GM23338 (cell line): ENCODE results near the gene LIN7A. TPM values are rescaled to one million over a fixed set of nuclear protein-coding genes. Genes with fewer than 3 reads are reported as not detected.

ENCODE experiments used
- ATAC-seq: fragments of 200-7000 bp; cut with Tn5 transposase; 3 replicates; pipeline ENCODE4 v1.9.1; 2020
- DNase-seq: peaks from one replicate; pipeline ENCODE4 v3.0.0-alpha.2; 2015; ENCODE audit warnings: low spot score
- H2AFZ ChIP-seq: fragments of 200-600 bp; sonication (generic); 2 replicates; pipeline ENCODE4 v1.8.0; 2016; ENCODE audit warnings: antibody characterized with exemption, mild to moderate bottlenecking, moderate library complexity
- H3F3A ChIP-seq: fragments of 200-600 bp; sonication (generic); replicated peaks from 2 replicates; pipeline ENCODE4 v1.8.0; 2017; ENCODE audit warnings: antibody characterized with exemption, mixed run types, low read depth
- H3K27ac ChIP-seq: fragments of 200-600 bp; sonication (generic); 2 replicates; pipeline ENCODE4 v1.6.1; 2016; ENCODE audit warnings: low read depth
- H3K27me3 ChIP-seq: fragments of 200-600 bp; sonication (generic); 2 replicates; pipeline ENCODE4 v1.8.0; 2016; ENCODE audit warnings: mild to moderate bottlenecking, mixed run types, moderate library complexity; ENCODE audit not compliant: insufficient read depth
- H3K36me3 ChIP-seq: fragments of 200-600 bp; sonication (generic); 2 replicates; pipeline ENCODE4 v1.8.0; 2016; ENCODE audit warnings: mild to moderate bottlenecking; ENCODE audit not compliant: insufficient read depth
- H3K4me1 ChIP-seq: fragments of 200-600 bp; sonication (generic); 2 replicates; pipeline ENCODE4 v1.8.0; 2016; ENCODE audit warnings: mild to moderate bottlenecking, moderate library complexity; ENCODE audit not compliant: insufficient read depth
- H3K4me2 ChIP-seq: fragments of 200-600 bp; sonication (generic); 2 replicates; pipeline ENCODE4 v1.7.1; 2017; ENCODE audit warnings: mixed run types
- H3K4me3 ChIP-seq: fragments of 200-600 bp; sonication (generic); 2 replicates; pipeline ENCODE4 v1.6.1; 2016; ENCODE audit warnings: mixed run types
- H3K79me2 ChIP-seq: fragments of 200-600 bp; sonication (generic); replicated peaks from 2 replicates; pipeline ENCODE4 v1.8.0; 2017; ENCODE audit warnings: mild to moderate bottlenecking; ENCODE audit not compliant: insufficient read depth
- H3K9me2 ChIP-seq: fragments of 200-600 bp; sonication (generic); 2 replicates; pipeline ENCODE4 v1.8.0; 2017; ENCODE audit not compliant: insufficient read depth
- H4K20me1 ChIP-seq: fragments of 200-600 bp; sonication (generic); replicated peaks from 2 replicates; pipeline ENCODE4 v1.8.0; 2017; ENCODE audit warnings: mild to moderate bottlenecking; ENCODE audit not compliant: insufficient read depth
- H3K27ac Mint-ChIP-seq: 2 replicates; pipeline ENCODE4 v1.8.0; 2020; ENCODE audit warnings: inconsistent platforms, mild to moderate bottlenecking, moderate library complexity, mixed read lengths
- H3K27me3 Mint-ChIP-seq: 3 replicates; pipeline ENCODE4 v1.8.0; 2022; ENCODE audit warnings: low read depth, mild to moderate bottlenecking, moderate library complexity, mixed read lengths, inconsistent platforms; ENCODE audit not compliant: insufficient read depth, poor library complexity
- H3K36me3 Mint-ChIP-seq: 3 replicates; pipeline ENCODE4 v1.8.0; 2021; ENCODE audit warnings: low read depth, mild to moderate bottlenecking, inconsistent platforms, moderate library complexity, mixed read lengths
- H3K4me1 Mint-ChIP-seq: 3 replicates; pipeline ENCODE4 v1.8.0; 2020; ENCODE audit warnings: mild to moderate bottlenecking, inconsistent platforms, mixed read lengths
- H3K4me3 Mint-ChIP-seq: 3 replicates; pipeline ENCODE4 v1.8.0; 2021; ENCODE audit warnings: moderate library complexity, mild to moderate bottlenecking, inconsistent platforms, mixed read lengths
- H3K9me3 Mint-ChIP-seq: 3 replicates; pipeline ENCODE4 v1.8.0; 2020; ENCODE audit warnings: moderate library complexity, mild to moderate bottlenecking, inconsistent platforms, mixed read lengths
- EZH2 ChIP-seq: fragments of 200-600 bp; sonication (generic); IDR thresholded peaks from one replicate; pipeline ENCODE4 v1.8.0; 2017; ENCODE audit warnings: antibody characterized with exemption, mild to moderate bottlenecking, low read depth; ENCODE audit not compliant: unreplicated experiment
- JUNB ChIP-seq: IDR thresholded peaks from one replicate; pipeline ENCODE4 v1.6.1; 2016; ENCODE audit warnings: antibody characterized with exemption; ENCODE audit not compliant: unreplicated experiment
- NANOG ChIP-seq: IDR thresholded peaks from 2 replicates; pipeline ENCODE4 v1.6.1; 2016; ENCODE audit warnings: antibody characterized with exemption, borderline replicate concordance
- REST ChIP-seq: IDR thresholded peaks from one replicate; pipeline ENCODE4 v1.6.1; 2018; ENCODE audit warnings: antibody characterized with exemption; ENCODE audit not compliant: unreplicated experiment
- ZNF114 ChIP-seq: fragments of 250-450 bp; sonication (Bioruptor Pico); IDR thresholded peaks from 2 replicates; pipeline ENCODE4 v1.5.0; 2020; ENCODE audit warnings: mild to moderate bottlenecking, moderate library complexity
- ZNF462 ChIP-seq: fragments of 250-450 bp; sonication (Bioruptor Pico); IDR thresholded peaks from 2 replicates; pipeline ENCODE4 v1.5.0; 2020; ENCODE audit warnings: mild to moderate bottlenecking, moderate library complexity
- polyA plus RNA-seq: library from polyadenylated mRNA; unstranded; fragments of >200 nt; fragmentation: Nextera tagmentation; extraction: Ambion mirVana; gene quantifications from 2 replicates; pipeline ENCODE4 v1.2.1, GENCODE V29; 2016
- total RNA-seq: library from RNA; depleted of rRNA; stranded (reverse); fragments of >200 nt; shearing (Covaris generic); gene quantifications from 2 replicates; pipeline ENCODE4 v1.2.3, GENCODE V29; 2014

LIN7A gene
- total and polyA plus RNA-seq, 2 experiments from 2014 or later, result 5.7 to 6.5 TPM

- TF ChIP-seq ZNF462 (CRISPR knock-in tag), result no peak
Measured at GRCh38 chr12:80979816-80980215, 42.1 kb upstream of the LIN7A start (continued).

GRCh38 chr12:80979251-80979650 is 41.5 kb upstream of the LIN7A start:
- no peak overlapping the region for H3K27ac ChIP-seq
- H3K79me2 ChIP-seq, result no peaks in the 10 kb centered on the region
- no peaks in the 10 kb centered on the region for H3K9me2 ChIP-seq
- no peak overlapping the region for H2AFZ ChIP-seq
- no peaks in the 10 kb centered on the region for H3K27me3 ChIP-seq
- Mint-ChIP-seq H3K27ac (no peak overlapping the region), H3K9me3 (no peaks in the 10 kb centered on the region), H3K4me1 (no peaks in the 10 kb centered on the region), H3K4me3 (no peak overlapping the region), H3K27me3 (peaks cover 2% of the 10 kb centered on the region), H3K36me3 (no peaks in the 10 kb centered on the region)
- H3K36me3 ChIP-seq, result no peaks in the 10 kb centered on the region
- DNase-seq (no peak), ATAC-seq (no peak)
- no peak overlapping the region for H3K4me3 ChIP-seq
- no peaks in the 10 kb centered on the region for H3F3A ChIP-seq
- H3K4me2 ChIP-seq, result no peak overlapping the region
- H3K4me1 ChIP-seq, result no peaks in the 10 kb centered on the region
- H4K20me1 ChIP-seq, result no peaks in the 10 kb centered on the region
- TF ChIP-seq EZH2, result no peak
- TF ChIP-seq REST, result no peak
- no peak for TF ChIP-seq ZNF114 (CRISPR knock-in tag)
- no peak for TF ChIP-seq NANOG
- TF ChIP-seq JUNB, result no peak
- TF ChIP-seq ZNF462 (CRISPR knock-in tag), result no peak
